HCT116 (cell line): ENCODE data around the gene TSC22D1. TPM values are rescaled to one million over a fixed set of nuclear protein-coding genes. Genes with fewer than 3 reads are reported as not detected.

Experiments used
- ATAC-seq: fragments of 200-7000 bp; cut with Tn5 transposase; 2 replicates; pipeline ENCODE4 v1.9.1; 2020; ENCODE audit warnings: mild to moderate bottlenecking, moderate library complexity
- BruUV-seq: library from RNA; stranded (reverse); fragments of 400-500 nt; replicated peaks from 2 replicates; lab custom pipeline; 2021; lab: Mats Ljungman, UMichigan
- CTCF ChIA-PET: fragments of 300-600 bp; sonication (Branson Sonifier 250); formaldehyde crosslinking; loops from one replicate; lab custom pipeline; 2021; ENCODE audit warnings: antibody characterized with exemption; lab: Charles Lee
- POLR2A ChIA-PET: fragments of 300-600, 350-600 bp; sonication (Branson Sonifier 250); formaldehyde crosslinking; loops from one replicate; lab custom pipeline; 2021; ENCODE audit warnings: antibody characterized with exemption; lab: Charles Lee
- RAD21 ChIA-PET, 2 experiments: fragments of 300-600 bp; sonication (Branson Sonifier 250); formaldehyde crosslinking; loops; one replicate each; lab custom pipeline; 2023; ENCODE audit warnings: low total read pairs in 2 of 2; ENCODE audit not compliant: uncharacterized antibody in 2 of 2, unreplicated experiment in 2 of 2, low non-redundant PET in 1 of 2; lab: Charles Lee
- DNase-seq: peaks from one replicate; pipeline ENCODE4 v3.0.0-alpha.2; 2010; ENCODE audit warnings: low read depth, low spot score
- H2AFZ ChIP-seq: fragments of 200-600 bp; shearing (Covaris generic), sonication (generic); 2 replicates; pipeline ENCODE4 v1.6.1; 2017; ENCODE audit warnings: low read depth, mixed run types, mixed read lengths, antibody characterized with exemption, low read length; ENCODE audit not compliant: poor library complexity, severe bottlenecking
- H3K27ac ChIP-seq: 2 replicates; pipeline ENCODE4 v1.5.1; 2012; ENCODE audit warnings: low read depth, low read length
- H3K27me3 ChIP-seq: fragments of 200-600 bp; sonication (generic); 2 replicates; pipeline ENCODE4 v1.6.1; 2016; ENCODE audit warnings: mixed run types, low read length, mixed read lengths; ENCODE audit not compliant: insufficient read depth
- H3K36me3 ChIP-seq, 2 experiments: fragments of 200-500 bp in 1 of 2; fragments of 200-600 bp in 1 of 2; sonication (Bioruptor generic) in 1 of 2; sonication (generic) in 1 of 2; 2 replicates each; pipeline versions ENCODE4 v1.5.1 to v1.6.1; 2014 to 2016; ENCODE audit warnings: low read length in 2 of 2, inconsistent platforms in 1 of 2, mixed read lengths in 1 of 2, mixed run types in 1 of 2; ENCODE audit not compliant: insufficient read depth in 2 of 2, control insufficient read depth in 1 of 2
- H3K4me1 ChIP-seq, 2 experiments: fragments of 200-600 bp in 1 of 2; sonication (generic) in 1 of 2; 2 replicates each; pipeline versions ENCODE4 v1.5.1 to v1.6.1; 2012 to 2017; ENCODE audit warnings: low read length in 2 of 2, inconsistent platforms in 1 of 2, mild to moderate bottlenecking in 1 of 2, mixed read lengths in 1 of 2, mixed run types in 1 of 2, moderate library complexity in 1 of 2; ENCODE audit not compliant: insufficient read depth in 2 of 2, control insufficient read depth in 1 of 2
- H3K4me2 ChIP-seq: fragments of 200-600 bp; sonication (generic); 2 replicates; pipeline ENCODE4 v1.6.1; 2017; ENCODE audit warnings: mixed run types, low read length, mixed read lengths
- H3K4me3 ChIP-seq, 2 experiments: fragments of 200-600 bp in 1 of 2; sonication (generic) in 1 of 2; replicated peaks in 1 of 2; 2 replicates each; pipeline ENCODE4 v1.5.1; 2011 to 2016; ENCODE audit warnings: low read length in 2 of 2, control low read depth in 1 of 2, low read depth in 1 of 2, mild to moderate bottlenecking in 1 of 2, mixed read lengths in 1 of 2, mixed run types in 1 of 2
- H3K79me2 ChIP-seq: fragments of 200-600 bp; sonication (generic); 2 replicates; pipeline ENCODE4 v1.6.1; 2017; ENCODE audit warnings: mild to moderate bottlenecking, mixed run types, low read length, moderate library complexity, mixed read lengths; ENCODE audit not compliant: insufficient read depth
- H3K9ac ChIP-seq: fragments of 200-600 bp; sonication (generic); 2 replicates; pipeline ENCODE4 v1.6.1; 2016; ENCODE audit warnings: low read length, mixed read lengths
- H3K9me2 ChIP-seq: fragments of 200-600 bp; sonication (generic), shearing (Covaris generic); 2 replicates; pipeline ENCODE4 v1.6.1; 2017; ENCODE audit warnings: mixed run types, mild to moderate bottlenecking, moderate library complexity; ENCODE audit not compliant: insufficient read depth
- H3K9me3 ChIP-seq, 2 experiments: fragments of 200-500 bp in 1 of 2; fragments of 200-600 bp in 1 of 2; sonication (Bioruptor generic) in 1 of 2; sonication (generic) in 1 of 2; 2 replicates each; pipeline ENCODE4 v1.6.1; 2014 to 2017; ENCODE audit warnings: low read length in 2 of 2, mixed read lengths in 2 of 2, inconsistent platforms in 1 of 2, low read depth in 1 of 2, mild to moderate bottlenecking in 1 of 2, mixed run types in 1 of 2, moderate library complexity in 1 of 2; ENCODE audit not compliant: control insufficient read depth in 1 of 2, insufficient read depth in 1 of 2
- H4K20me1 ChIP-seq: fragments of 200-600 bp; sonication (generic), shearing (Covaris generic); 2 replicates; pipeline ENCODE4 v1.6.1; 2017; ENCODE audit warnings: mixed run types, mild to moderate bottlenecking, moderate library complexity; ENCODE audit not compliant: insufficient read depth
- ATF3 ChIP-seq: IDR thresholded peaks from 2 replicates; pipeline ENCODE4 v1.6.1; 2012
- ELF1 ChIP-seq: IDR thresholded peaks from 2 replicates; pipeline ENCODE4 v1.6.1; 2012; ENCODE audit warnings: low read depth, borderline replicate concordance
- EZH2 ChIP-seq: fragments of 200-600 bp; sonication (generic); IDR thresholded peaks from 2 replicates; pipeline ENCODE4 v1.6.1; 2017; ENCODE audit warnings: antibody characterized with exemption, mixed run types
- EZH2phosphoT487 ChIP-seq: fragments of 200-600 bp; IDR thresholded peaks from 2 replicates; pipeline ENCODE4 v1.6.1; 2018; ENCODE audit warnings: antibody characterized with exemption, borderline replicate concordance
- JUND ChIP-seq: IDR thresholded peaks from 2 replicates; pipeline ENCODE4 v1.6.1; 2012
- POLR2A ChIP-seq: IDR thresholded peaks from 2 replicates; pipeline ENCODE4 v1.7.0; 2011; ENCODE audit warnings: borderline replicate concordance; ENCODE audit not compliant: insufficient read depth, insufficient read length; ENCODE audit errors: extremely low read depth
- SP1 ChIP-seq: IDR thresholded peaks from 2 replicates; pipeline ENCODE4 v1.6.1; 2012; ENCODE audit warnings: low read depth
- ZNF274 ChIP-seq: fragments of 200-500 bp; sonication (Bioruptor generic); IDR thresholded peaks from 2 replicates; pipeline ENCODE4 v1.6.1; 2014; ENCODE audit warnings: mild to moderate bottlenecking, low read depth, low read length, inconsistent platforms
- intact Hi-C: fragments of 100-400 bp; cut with micrococcal nuclease; formaldehyde crosslinking; loops from 2 replicates; pipeline ENCODE4 v1.10.0; 2022
- total RNA-seq: library from RNA; stranded (reverse); gene quantifications from one replicate; pipeline ENCODE4 v1.2.1, GENCODE V29; 2021; ENCODE audit not compliant: unreplicated experiment

Gene TSC22D1
- total RNA-seq, 1 experiment from 2014 or later: 268 TPM

GRCh38 chr13:44455769-44456168 is 120.4 kb downstream of the TSC22D1 start:
- ChIA-PET POLR2A (interaction anchor here (1.2 kb wide), 1 partner anchor 19 kb away, joined by 5 read pairs; no protein-coding TSS in a partner anchor), CTCF (interaction anchor here (1.4 kb wide), 1 partner anchor 561 kb away, joined by 4 read pairs; no protein-coding TSS in a partner anchor), RAD21 (no interaction called here)
- no peaks in the 10 kb centered on the region for H3K36me3 ChIP-seq
- intact Hi-C loops: no loop called here
- peaks cover 0 to under 1% of the 10 kb centered on the region in 2 experiments; a peak in 1 of 4 replicates for H3K4me1 ChIP-seq
- H3K27me3 ChIP-seq: no peaks in the 10 kb centered on the region
- no peaks in the 10 kb centered on the region for H3K79me2 ChIP-seq
- H3K4me2 ChIP-seq: no peak overlapping the region
- ATAC-seq (no peak), DNase-seq (no peak)
- H4K20me1 ChIP-seq: no peaks in the 10 kb centered on the region
- no peak overlapping the region for H2AFZ ChIP-seq
- no peak overlapping the region for H3K9ac ChIP-seq
- no TSS peak for BruUV-seq
- no peak overlapping the region for H3K4me3 ChIP-seq
- H3K9me3 ChIP-seq: no peaks in the 10 kb centered on the region
- TF ChIP-seq SP1 (no peak), JUND (no peak), ZNF274 (no peak), EZH2 (no peak), ATF3 (no peak), ELF1 (no peak), EZH2phosphoT487 (no peak)
- H3K9me2 ChIP-seq: no peaks in the 10 kb centered on the region
- no peak overlapping the region for H3K27ac ChIP-seq

GRCh38 chr13:44453881-44454280 is 122.2 kb downstream of the TSC22D1 start:
- Histone ChIP-seq H3K9me3 (no peaks in the 10 kb centered on the region), H3K4me1 (peaks cover 0 to 9% of the 10 kb centered on the region in 2 experiments; a peak in 2 of 4 replicates), H3K27ac (no peak overlapping the region), H3K9me2 (no peaks in the 10 kb centered on the region), H2AFZ (no peak overlapping the region), H3K9ac (no peak overlapping the region), H3K36me3 (no peaks in the 10 kb centered on the region), H4K20me1 (no peaks in the 10 kb centered on the region), H3K79me2 (no peaks in the 10 kb centered on the region), H3K27me3 (no peaks in the 10 kb centered on the region), H3K4me3 (no peak overlapping the region), H3K4me2 (no peak overlapping the region)
- RAD21 ChIA-PET: no interaction called here
- intact Hi-C loops: no loop called here
- no peak for TF ChIP-seq POLR2A
- no TSS peak for BruUV-seq
- POLR2A ChIA-PET: no interaction called here
- ATAC-seq (no peak), DNase-seq (no peak)
- CTCF ChIA-PET: no interaction called here
